Brain microvascular endothelial cell (primary cell): ENCODE data around the gene PATJ.

Experiments
- DNase-seq: peaks from one replicate; pipeline ENCODE4 v3.0.0-alpha.2; 2020
- H3K27ac ChIP-seq: fragments of 250-450 bp; sonication (Bioruptor Pico); 2 replicates; pipeline ENCODE4 v1.5.1; 2020; ENCODE audit warnings: mild to moderate bottlenecking, moderate library complexity
- H3K27me3 ChIP-seq: fragments of 250-450 bp; sonication (Bioruptor Pico); replicated peaks from 2 replicates; pipeline ENCODE4 v1.5.1; 2020; ENCODE audit warnings: mild to moderate bottlenecking
- H3K36me3 ChIP-seq: fragments of 250-450 bp; sonication (Bioruptor Pico); replicated peaks from 2 replicates; pipeline ENCODE4 v1.5.1; 2020; ENCODE audit warnings: mild to moderate bottlenecking
- H3K4me3 ChIP-seq: 2 replicates; pipeline ENCODE4 v1.5.1; 2011; ENCODE audit warnings: low read depth, mild to moderate bottlenecking, control low read depth, low read length, moderate library complexity
- in situ Hi-C: cut with HindIII; loops from 2 replicates; pipeline ENCODE4 v1.10.0; 2017; ENCODE audit warnings: low sequenced_read_pairs, low pct_ligation_motif_present
- TF ChIP-seq, protein P1 (sequence below): IDR thresholded peaks from 2 replicates; pipeline ENCODE4 v1.5.1; 2011; ENCODE audit warnings: low read depth, mild to moderate bottlenecking, moderate library complexity, low read length, control low read depth, inconsistent platforms; ENCODE audit errors: missing control alignments

PATJ gene

DNA sequence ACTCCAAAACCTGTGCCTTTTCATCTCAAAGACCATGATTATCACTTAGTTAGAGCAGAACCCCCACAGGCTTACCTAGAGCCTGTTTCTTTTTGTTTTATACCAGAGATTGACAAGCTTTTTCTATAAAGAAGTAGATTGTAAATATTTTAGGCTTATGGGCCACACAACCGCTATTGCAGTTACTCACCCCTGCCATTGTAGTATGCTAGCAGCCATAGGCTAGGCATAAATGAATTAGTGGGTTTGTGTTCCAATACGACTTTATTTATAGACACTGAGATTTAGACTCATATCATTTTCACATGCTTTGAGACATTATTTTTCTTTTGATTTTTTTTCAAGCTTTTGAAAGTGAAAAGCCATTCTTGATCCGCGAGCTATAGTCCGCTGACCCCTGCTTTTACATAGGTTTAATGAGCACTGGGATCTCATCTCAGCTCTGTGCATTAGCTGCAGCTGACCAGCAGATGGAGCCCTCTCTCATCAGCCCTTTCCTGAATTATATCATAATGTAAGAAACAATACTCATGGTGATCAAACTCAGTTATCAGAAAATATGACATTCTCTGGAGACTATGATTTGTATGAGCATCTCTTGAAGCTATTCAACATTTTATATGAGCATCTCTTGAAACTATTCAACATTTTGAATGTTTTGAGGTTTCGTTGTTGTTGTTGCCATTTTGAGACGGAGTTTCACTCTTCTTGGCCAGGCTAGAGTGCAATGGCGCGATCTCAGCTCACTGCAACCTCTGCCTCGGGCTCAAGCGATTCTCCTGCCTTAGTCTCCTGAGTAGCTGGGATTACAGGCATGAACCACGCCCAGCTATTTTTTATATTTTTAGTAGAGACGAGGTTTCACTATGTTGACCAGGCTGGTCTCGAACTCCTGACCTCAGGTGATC lies 340.4 kb downstream of the PATJ start:
- no peak overlapping the region for H3K27ac ChIP-seq
- peak; percentile 55 for DNase-seq

DNA sequence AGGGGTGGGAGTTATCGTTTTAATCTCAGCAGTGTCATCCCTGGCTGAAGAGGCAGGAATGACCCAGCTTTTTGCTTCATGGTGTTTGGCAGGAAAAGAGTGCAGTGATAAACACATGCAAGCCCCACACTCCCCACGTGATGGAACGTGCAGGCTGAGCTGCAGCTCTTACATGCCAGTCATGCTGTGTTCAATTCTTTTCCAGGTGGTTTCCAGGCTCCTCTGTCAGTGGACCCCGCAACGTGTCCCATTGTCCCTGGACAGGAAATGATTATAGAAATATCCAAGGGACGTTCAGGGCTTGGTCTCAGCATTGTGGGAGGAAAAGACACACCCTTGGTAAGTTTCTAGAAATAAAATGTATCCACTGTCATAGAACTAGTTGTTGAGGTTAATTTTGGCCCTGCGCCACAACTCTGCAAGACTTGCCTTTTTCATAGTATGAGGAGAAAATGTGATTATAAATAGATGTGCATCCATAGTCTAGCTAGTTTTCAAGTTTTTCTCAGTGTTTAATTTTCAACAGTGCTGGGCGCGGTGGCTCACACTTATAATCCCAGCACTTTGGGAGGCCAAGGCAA lies 342.1 kb downstream of the PATJ start:
- no peak for DNase-seq
- H3K36me3 ChIP-seq, result no peaks in the 10 kb centered on the region

More for the DNA sequence above, 340.4 kb downstream of the PATJ start:
- no peaks in the 10 kb centered on the region for H3K27me3 ChIP-seq
- in situ Hi-C loops, result no loop called here
- H3K36me3 ChIP-seq, result no peaks in the 10 kb centered on the region
- H3K4me3 ChIP-seq, result no peak overlapping the region
- TF ChIP-seq, protein P1, sequence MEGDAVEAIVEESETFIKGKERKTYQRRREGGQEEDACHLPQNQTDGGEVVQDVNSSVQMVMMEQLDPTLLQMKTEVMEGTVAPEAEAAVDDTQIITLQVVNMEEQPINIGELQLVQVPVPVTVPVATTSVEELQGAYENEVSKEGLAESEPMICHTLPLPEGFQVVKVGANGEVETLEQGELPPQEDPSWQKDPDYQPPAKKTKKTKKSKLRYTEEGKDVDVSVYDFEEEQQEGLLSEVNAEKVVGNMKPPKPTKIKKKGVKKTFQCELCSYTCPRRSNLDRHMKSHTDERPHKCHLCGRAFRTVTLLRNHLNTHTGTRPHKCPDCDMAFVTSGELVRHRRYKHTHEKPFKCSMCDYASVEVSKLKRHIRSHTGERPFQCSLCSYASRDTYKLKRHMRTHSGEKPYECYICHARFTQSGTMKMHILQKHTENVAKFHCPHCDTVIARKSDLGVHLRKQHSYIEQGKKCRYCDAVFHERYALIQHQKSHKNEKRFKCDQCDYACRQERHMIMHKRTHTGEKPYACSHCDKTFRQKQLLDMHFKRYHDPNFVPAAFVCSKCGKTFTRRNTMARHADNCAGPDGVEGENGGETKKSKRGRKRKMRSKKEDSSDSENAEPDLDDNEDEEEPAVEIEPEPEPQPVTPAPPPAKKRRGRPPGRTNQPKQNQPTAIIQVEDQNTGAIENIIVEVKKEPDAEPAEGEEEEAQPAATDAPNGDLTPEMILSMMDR, result peak; percentile 98

DNA sequence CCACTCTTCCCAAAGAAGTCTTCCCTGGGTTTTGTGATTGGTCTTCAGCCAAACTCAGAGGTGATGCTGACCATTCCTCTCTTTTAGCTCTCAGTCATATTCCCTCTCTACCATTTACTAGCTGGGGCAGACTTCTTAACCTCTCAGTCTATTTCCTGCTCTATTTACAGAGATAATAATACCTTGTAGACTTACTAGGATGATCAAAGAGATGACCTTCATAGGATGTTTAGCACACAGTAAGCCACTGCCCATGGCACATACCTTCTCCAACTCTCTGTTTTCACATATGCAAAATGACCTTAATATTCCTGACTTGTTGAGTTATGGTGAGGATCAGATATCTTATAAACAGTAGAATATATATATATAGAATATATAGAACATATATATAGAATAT lies 346.2 kb downstream of the PATJ start:
- H3K36me3 ChIP-seq, result no peaks in the 10 kb centered on the region
- H3K27me3 ChIP-seq, result no peaks in the 10 kb centered on the region
- TF ChIP-seq, protein P1, result no peak
- H3K4me3 ChIP-seq, result no peak overlapping the region
- in situ Hi-C loops, result no loop called here
- H3K27ac ChIP-seq, result no peak overlapping the region
- DNase-seq, result no peak

More for the DNA sequence above, 342.1 kb downstream of the PATJ start:
- Histone ChIP-seq H3K27me3 (no peaks in the 10 kb centered on the region), H3K4me3 (no peak overlapping the region), H3K27ac (no peak overlapping the region)
- TF ChIP-seq, protein P1, result no peak
- in situ Hi-C loops, result no loop called here

DNA sequence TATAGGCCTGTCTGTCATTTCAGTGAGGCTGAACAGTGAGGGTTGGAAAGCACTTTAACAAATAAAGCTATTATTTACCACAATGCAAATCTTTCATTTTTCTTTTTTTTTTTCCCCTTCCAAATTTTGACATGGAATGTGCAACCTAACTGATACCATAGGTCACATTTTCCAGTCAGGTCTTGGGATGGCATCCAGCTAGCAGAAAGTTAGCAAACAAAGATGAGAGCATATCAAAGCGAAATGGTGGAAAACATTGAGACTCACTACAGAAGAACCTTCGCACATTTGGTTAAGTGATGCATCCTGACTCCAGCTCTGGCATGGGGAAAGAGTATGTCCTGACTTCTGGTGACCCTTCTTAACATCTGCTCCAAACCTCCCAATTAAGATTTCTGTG lies 347.3 kb downstream of the PATJ start:
- H3K36me3 ChIP-seq, result no peaks in the 10 kb centered on the region
- no peak overlapping the region for H3K27ac ChIP-seq
- no peak overlapping the region for H3K4me3 ChIP-seq
- H3K27me3 ChIP-seq, result no peaks in the 10 kb centered on the region
- no peak for DNase-seq
- in situ Hi-C loops, result no loop called here
- TF ChIP-seq, protein P1, result no peak

DNA sequence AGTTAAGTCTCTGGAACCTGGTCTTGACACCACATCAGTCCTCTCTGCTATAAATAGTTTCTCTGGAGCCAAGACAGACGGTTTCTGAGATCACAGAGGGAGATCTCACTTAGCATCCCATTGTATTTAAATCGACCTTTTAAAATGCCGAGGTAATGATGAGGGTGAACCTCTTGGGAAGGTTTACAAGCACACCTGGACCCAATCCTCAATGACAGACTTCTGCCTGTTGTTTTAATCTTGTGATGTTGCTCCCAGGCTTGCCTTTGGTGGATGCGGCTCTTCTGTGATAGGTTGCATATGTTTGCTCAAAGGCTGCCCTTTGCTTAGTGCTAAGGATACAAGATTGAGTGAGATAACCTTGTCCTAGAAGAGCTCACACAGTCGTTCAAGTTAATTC lies 347.7 kb downstream of the PATJ start:
- no peaks in the 10 kb centered on the region for H3K27me3 ChIP-seq
- H3K4me3 ChIP-seq, result no peak overlapping the region
- no peaks in the 10 kb centered on the region for H3K36me3 ChIP-seq
- H3K27ac ChIP-seq, result no peak overlapping the region
- TF ChIP-seq, protein P1, result no peak
- in situ Hi-C loops, result no loop called here
- no peak for DNase-seq

DNA sequence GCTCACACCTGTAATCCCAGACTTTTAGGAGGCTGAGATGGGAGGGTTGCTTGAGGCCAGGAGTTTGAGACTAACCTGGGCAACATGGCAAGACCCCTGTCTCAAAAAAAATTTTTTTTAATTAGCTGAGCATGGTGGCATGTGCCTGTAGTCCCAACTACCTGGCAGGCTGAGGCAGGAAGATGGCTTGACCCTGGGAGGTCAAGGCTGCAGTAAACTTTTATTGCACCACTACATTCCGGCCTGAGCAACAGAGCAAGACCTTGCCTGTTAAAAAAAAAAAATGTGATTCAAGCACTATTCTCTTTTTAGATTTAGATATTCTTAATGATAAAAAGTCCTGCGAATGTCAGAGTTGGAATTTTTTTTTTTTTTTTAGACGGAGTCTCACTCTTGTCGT lies 349.8 kb downstream of the PATJ start:
- no peaks in the 10 kb centered on the region for H3K36me3 ChIP-seq
- H3K27ac ChIP-seq, result no peak overlapping the region
- TF ChIP-seq, protein P1, result no peak
- H3K27me3 ChIP-seq, result no peaks in the 10 kb centered on the region
- in situ Hi-C loops, result no loop called here
- H3K4me3 ChIP-seq, result no peak overlapping the region
- no peak for DNase-seq
